ENCODE data around the gene PANK2.
"Not testable (repeated sequence)": the region's sequence is repeated elsewhere in the genome, so short reads cannot be mapped to it uniquely, and the experiment has no call there.

Gene PANK2

GRCh38 chr20:3966571-3966970 lies 77.4 kb downstream of the PANK2 start:
- H2AFZ ChIP-seq (ENCODE audit: low read depth, low read length): no peak overlapping the region
- H3K27me3 ChIP-seq (ENCODE audit: low read depth, low read length): no peaks in the 10 kb centered on the region
- no peaks in the 10 kb centered on the region for H4K20me1 ChIP-seq (ENCODE audit: insufficient read depth, low read length)
- H3K4me2 ChIP-seq (ENCODE audit: low read length): no peak overlapping the region
- TF ChIP-seq CTCF (IDR thresholded peaks at IDR 0.05; ENCODE audit: low read depth, low read length): no peak
- TF ChIP-seq EZH2phosphoT487 (IDR thresholded peaks at IDR 0.05; ENCODE audit: low read depth): no peak
- no peak overlapping the region for H3K27ac ChIP-seq (ENCODE audit: low read length)
- H3K79me2 ChIP-seq (ENCODE audit: low read length): no peaks in the 10 kb centered on the region
- H3K4me1 ChIP-seq (ENCODE audit: low read length): peaks cover 7% of the 10 kb centered on the region
- H3K4me3 ChIP-seq (ENCODE audit: low read length): no peak overlapping the region
- no peaks in the 10 kb centered on the region for H3K9me3 ChIP-seq (ENCODE audit: insufficient read depth, low read length)
- no peak overlapping the region for H3K9ac ChIP-seq (ENCODE audit: low read length)
- no peaks in the 10 kb centered on the region for H3K36me3 ChIP-seq (replicated peaks; ENCODE audit: low read depth, low read length)

DNA sequence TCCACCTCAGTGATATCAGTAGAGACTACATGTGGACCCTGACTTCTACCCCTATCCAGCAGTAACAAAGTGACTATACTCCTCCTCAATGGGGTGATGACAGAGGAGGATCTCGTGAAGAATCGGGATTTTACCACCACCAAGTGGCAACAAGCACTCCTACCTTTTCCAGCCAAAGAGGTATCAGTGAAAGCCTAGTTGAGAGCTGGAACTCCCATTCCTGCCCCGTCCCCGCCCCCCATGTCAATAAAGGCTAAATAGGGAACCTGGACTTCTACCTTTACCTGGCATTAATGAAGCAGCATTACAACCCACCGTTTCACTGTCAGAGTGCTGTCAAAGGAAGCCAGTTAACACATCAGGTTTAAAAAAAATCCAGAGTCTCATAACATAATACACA lies 80.8 kb downstream of the PANK2 start:
- no peak for TF ChIP-seq CTCF (IDR thresholded peaks at IDR 0.05; ENCODE audit: low read depth, low read length)
- TF ChIP-seq EZH2phosphoT487 (IDR thresholded peaks at IDR 0.05; ENCODE audit: low read depth): no peak
- Histone ChIP-seq H3K27me3 (ENCODE audit: low read depth, low read length) (no peaks in the 10 kb centered on the region), H3K9ac (ENCODE audit: low read length) (no peak overlapping the region), H3K27ac (ENCODE audit: low read length) (no peak overlapping the region), H3K4me3 (ENCODE audit: low read length) (no peak overlapping the region), H3K36me3 (replicated peaks; ENCODE audit: low read depth, low read length) (no peaks in the 10 kb centered on the region), H3K4me1 (ENCODE audit: low read length) (peaks cover 7% of the 10 kb centered on the region), H4K20me1 (ENCODE audit: insufficient read depth, low read length) (no peaks in the 10 kb centered on the region), H3K4me2 (ENCODE audit: low read length) (no peak overlapping the region), H3K79me2 (ENCODE audit: low read length) (no peaks in the 10 kb centered on the region), H2AFZ (ENCODE audit: low read depth, low read length) (no peak overlapping the region), H3K9me3 (ENCODE audit: insufficient read depth, low read length) (no peaks in the 10 kb centered on the region)

DNA sequence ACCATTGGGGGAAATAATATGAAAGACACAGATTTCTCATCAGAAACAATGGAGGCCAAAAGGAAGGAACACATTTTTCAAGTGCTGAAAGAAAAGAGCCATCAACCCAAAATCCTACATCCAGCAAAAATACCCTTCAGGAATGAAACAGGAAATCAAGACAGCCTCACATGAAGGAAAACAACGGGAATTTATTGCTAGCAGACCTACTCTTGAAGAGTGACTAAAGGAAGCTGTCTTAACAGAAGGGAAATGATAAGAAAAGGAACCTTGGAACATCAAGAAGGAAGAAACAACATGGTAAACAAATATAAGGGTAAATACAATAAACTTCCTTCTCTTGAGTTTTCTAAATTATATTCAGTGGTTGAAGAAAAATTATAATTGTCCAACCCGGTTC lies 82.0 kb downstream of the PANK2 start:
- Histone ChIP-seq H3K79me2 (ENCODE audit: low read length) (no peaks in the 10 kb centered on the region), H3K27me3 (ENCODE audit: low read depth, low read length) (no peaks in the 10 kb centered on the region), H3K36me3 (replicated peaks; ENCODE audit: low read depth, low read length) (no peaks in the 10 kb centered on the region), H3K4me2 (ENCODE audit: low read length) (no peak overlapping the region), H3K9me3 (ENCODE audit: insufficient read depth, low read length) (no peaks in the 10 kb centered on the region), H3K9ac (ENCODE audit: low read length) (no peak overlapping the region), H3K4me3 (ENCODE audit: low read length) (no peak overlapping the region), H3K4me1 (ENCODE audit: low read length) (peaks cover 7% of the 10 kb centered on the region), H3K27ac (ENCODE audit: low read length) (no peak overlapping the region), H4K20me1 (ENCODE audit: insufficient read depth, low read length) (no peaks in the 10 kb centered on the region), H2AFZ (ENCODE audit: low read depth, low read length) (no peak overlapping the region)
- no peak for TF ChIP-seq EZH2phosphoT487 (IDR thresholded peaks at IDR 0.05; ENCODE audit: low read depth)
- TF ChIP-seq CTCF (IDR thresholded peaks at IDR 0.05; ENCODE audit: low read depth, low read length): no peak

DNA sequence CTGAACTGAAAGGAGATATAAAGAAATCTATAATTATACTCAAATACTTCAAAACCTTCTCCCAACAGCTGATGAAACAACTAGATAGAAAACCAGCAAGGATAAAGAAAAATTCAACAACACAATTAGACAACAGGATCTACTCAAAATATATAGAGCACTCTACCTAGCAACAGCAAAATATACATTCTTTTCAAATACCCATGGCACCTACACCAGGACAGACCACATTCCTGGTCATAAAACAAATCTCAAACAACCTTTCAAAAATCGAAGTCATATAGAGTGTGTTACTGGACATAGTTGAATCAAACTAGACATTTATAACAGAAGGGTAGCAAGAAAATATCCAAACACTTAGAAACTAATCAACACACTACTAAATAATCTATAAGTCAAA lies 83.0 kb downstream of the PANK2 start:
- Histone ChIP-seq H3K27ac (ENCODE audit: low read length) (no peak overlapping the region), H3K9me3 (ENCODE audit: insufficient read depth, low read length) (no peaks in the 10 kb centered on the region), H4K20me1 (ENCODE audit: insufficient read depth, low read length) (no peaks in the 10 kb centered on the region), H3K36me3 (replicated peaks; ENCODE audit: low read depth, low read length) (no peaks in the 10 kb centered on the region), H3K4me3 (ENCODE audit: low read length) (no peak overlapping the region), H2AFZ (ENCODE audit: low read depth, low read length) (no peak overlapping the region), H3K79me2 (ENCODE audit: low read length) (no peaks in the 10 kb centered on the region), H3K27me3 (ENCODE audit: low read depth, low read length) (no peaks in the 10 kb centered on the region), H3K9ac (ENCODE audit: low read length) (no peak overlapping the region), H3K4me1 (ENCODE audit: low read length) (peaks cover 4% of the 10 kb centered on the region), H3K4me2 (ENCODE audit: low read length) (no peak overlapping the region)
- TF ChIP-seq EZH2phosphoT487 (IDR thresholded peaks at IDR 0.05; ENCODE audit: low read depth) (no peak), CTCF (IDR thresholded peaks at IDR 0.05; ENCODE audit: low read depth, low read length) (no peak)

DNA sequence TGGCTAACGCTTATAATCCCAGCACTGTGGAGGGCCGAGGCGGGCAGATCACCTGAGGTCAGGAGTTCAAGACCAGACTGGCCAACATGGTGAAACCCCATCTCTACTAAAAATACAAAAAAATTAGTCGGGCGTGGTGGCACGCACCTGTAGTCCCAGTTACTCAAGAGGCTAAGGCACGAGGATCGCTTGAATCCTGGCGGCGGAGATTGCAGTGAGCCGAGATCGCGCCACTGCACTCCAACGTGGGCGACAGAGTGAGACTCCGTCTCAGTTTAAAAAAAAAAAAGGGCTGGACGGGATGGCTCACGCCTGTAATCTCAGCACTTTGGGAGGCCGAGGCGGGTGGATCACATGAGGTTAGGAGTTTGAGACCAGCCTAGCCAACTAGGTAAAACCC lies 83.4 kb downstream of the PANK2 start:
- H3K4me2 ChIP-seq (ENCODE audit: low read length); H3K79me2 ChIP-seq (ENCODE audit: low read length); H3K4me3 ChIP-seq (ENCODE audit: low read length); H2AFZ ChIP-seq (ENCODE audit: low read depth, low read length); H4K20me1 ChIP-seq (ENCODE audit: insufficient read depth, low read length); H3K9ac ChIP-seq (ENCODE audit: low read length); H3K36me3 ChIP-seq (replicated peaks; ENCODE audit: low read depth, low read length); H3K27me3 ChIP-seq (ENCODE audit: low read depth, low read length); H3K27ac ChIP-seq (ENCODE audit: low read length); H3K4me1 ChIP-seq (ENCODE audit: low read length); H3K9me3 ChIP-seq (ENCODE audit: insufficient read depth, low read length): not testable (repeated sequence)
